A549 (cell line): ENCODE data around the gene SMAD5.

Source experiments
- BHLHE40 ChIP-seq: IDR thresholded peaks from 2 replicates; pipeline ENCODE4 v1.6.1; 2012; ENCODE audit warnings: low read depth, low read length, inconsistent platforms
- CTCF ChIP-seq: fragments of >200 bp; sonication (Bioruptor Twin); formaldehyde crosslinking; IDR thresholded peaks from 3 replicates; pipeline ENCODE4 v1.5.1; 2016
- MAFK ChIP-seq: fragments of 450-650 bp; IDR thresholded peaks from 2 replicates; pipeline ENCODE4 v1.6.1; 2014; ENCODE audit not compliant: partially characterized antibody

GRCh38 chr5:136205061-136205702 lies 72.5 kb downstream of the SMAD5 start:
- TF ChIP-seq MAFK (no peak), BHLHE40 (no peak), CTCF (no peak)
